ENCODE results near the gene LEPR. TPM values are rescaled to one million over a fixed set of nuclear protein-coding genes. Genes with fewer than 3 reads are reported as not detected.

The LEPR gene
- total and polyA plus RNA-seq, 2 donors from 2014 or later = 3.1 to 13.8 TPM

- FAIRE-seq = no peak
- no peaks in the 10 kb centered on the region for H3K9me3 ChIP-seq (ENCODE audit: control insufficient read depth in 2 of 3, insufficient read depth in 1 of 3, low read length in 3 of 3)
Measured at GRCh38 chr1:65425697-65426096, 5.2 kb downstream of the LEPR start.

GRCh38 chr1:65429078-65429477 lies 8.6 kb downstream of the LEPR start:
- Histone ChIP-seq H3K36me3 (ENCODE audit: control insufficient read depth in 2 of 3, insufficient read depth in 3 of 3, low read length in 3 of 3) (peaks cover 9 to 33% (median 27%) of the 10 kb centered on the region in 3 donors), H3K27ac (ENCODE audit: low read depth in 2 of 2, low read length in 2 of 2) (no peak overlapping the region), H3K9ac (ENCODE audit: low read length in 3 of 3) (no peak overlapping the region), H3K4me1 (ENCODE audit: control insufficient read depth in 2 of 3, insufficient read depth in 2 of 3, low read depth in 1 of 3, low read length in 3 of 3) (peaks cover 0 to 3% (median 0%) of the 10 kb centered on the region in 3 donors), H3K4me3 (ENCODE audit: low read length in 3 of 3) (no peak overlapping the region), H3K27me3 (ENCODE audit: control insufficient read depth, insufficient read depth, low read length) (no peaks in the 10 kb centered on the region), H3K9me3 (ENCODE audit: control insufficient read depth in 2 of 3, insufficient read depth in 1 of 3, low read length in 3 of 3) (no peaks in the 10 kb centered on the region)
- no peak for TF ChIP-seq CTCF (IDR thresholded peaks at IDR 0.05; ENCODE audit: borderline replicate concordance, extremely low read depth, insufficient read depth)
- DNase-seq = no peak
- no peak for FAIRE-seq
- intact Hi-C loops (cut with DNase I) = no loop called here

More at GRCh38 chr1:65425697-65426096, 5.2 kb downstream of the LEPR start:
- no peaks in the 10 kb centered on the region for H3K27me3 ChIP-seq (ENCODE audit: control insufficient read depth, insufficient read depth, low read length)
- H3K9ac ChIP-seq (ENCODE audit: low read length in 3 of 3) = no peak overlapping the region
- intact Hi-C loops (cut with DNase I) = no loop called here
- peaks cover 6 to 24% (median 16%) of the 10 kb centered on the region in 3 donors for H3K4me1 ChIP-seq (ENCODE audit: control insufficient read depth in 2 of 3, insufficient read depth in 2 of 3, low read depth in 1 of 3, low read length in 3 of 3)
- H3K4me3 ChIP-seq (ENCODE audit: low read length in 3 of 3) = no peak overlapping the region
- DNase-seq = no peak
- peaks cover 9 to 22% (median 18%) of the 10 kb centered on the region in 3 donors for H3K36me3 ChIP-seq (ENCODE audit: control insufficient read depth in 2 of 3, insufficient read depth in 3 of 3, low read length in 3 of 3)
- peak overlapping the region in 1 of 2 donors; percentile 57 for H3K27ac ChIP-seq (ENCODE audit: low read depth in 2 of 2, low read length in 2 of 2)
- no peak for TF ChIP-seq CTCF (IDR thresholded peaks at IDR 0.05; ENCODE audit: borderline replicate concordance, extremely low read depth, insufficient read depth)

GRCh38 chr1:65429806-65430205 lies 9.3 kb downstream of the LEPR start:
- Histone ChIP-seq H3K27me3 (ENCODE audit: control insufficient read depth, insufficient read depth, low read length) (no peaks in the 10 kb centered on the region), H3K36me3 (ENCODE audit: control insufficient read depth in 2 of 3, insufficient read depth in 3 of 3, low read length in 3 of 3) (peaks cover 9 to 33% (median 31%) of the 10 kb centered on the region in 3 donors), H3K4me3 (ENCODE audit: low read length in 3 of 3) (no peak overlapping the region), H3K27ac (ENCODE audit: low read depth in 2 of 2, low read length in 2 of 2) (peak overlapping the region; percentile 7 to 70), H3K9ac (ENCODE audit: low read length in 3 of 3) (peak overlapping the region in 1 of 3 donors; percentile 10), H3K4me1 (ENCODE audit: control insufficient read depth in 2 of 3, insufficient read depth in 2 of 3, low read depth in 1 of 3, low read length in 3 of 3) (no peaks in the 10 kb centered on the region), H3K9me3 (ENCODE audit: control insufficient read depth in 2 of 3, insufficient read depth in 1 of 3, low read length in 3 of 3) (no peaks in the 10 kb centered on the region)
- DNase-seq = no peak
- intact Hi-C loops (cut with DNase I) = no loop called here
- no peak for FAIRE-seq
- TF ChIP-seq CTCF (IDR thresholded peaks at IDR 0.05; ENCODE audit: borderline replicate concordance, extremely low read depth, insufficient read depth) = no peak
